C4-2B (cell line): ENCODE data around the gene EDC3.

Experiments used
- CTCF ChIP-seq: fragments of 450-650 bp; conservative IDR thresholded peaks from 2 replicates; pipeline ENCODE4 v1.5.1; 2017; ENCODE audit warnings: mild to moderate bottlenecking
- ZFX ChIP-seq: fragments of 450-650 bp; IDR thresholded peaks from 2 replicates; pipeline ENCODE4 v1.6.1; 2017

GRCh38 chr15:74603789-74604705 lies 91.8 kb downstream of the EDC3 start:
- TF ChIP-seq CTCF (no peak), ZFX (no peak)
